ENCODE data around the gene CADM2. TPM values are rescaled to one million over a fixed set of nuclear protein-coding genes. Genes with fewer than 3 reads are reported as not detected.
"Not testable (repeated sequence)": the region's sequence is repeated elsewhere in the genome, so short reads cannot be mapped to it uniquely, and the experiment has no call there.

Gene CADM2
- total RNA-seq, 1 experiment from 2014 or later: 10.9 TPM

DNA sequence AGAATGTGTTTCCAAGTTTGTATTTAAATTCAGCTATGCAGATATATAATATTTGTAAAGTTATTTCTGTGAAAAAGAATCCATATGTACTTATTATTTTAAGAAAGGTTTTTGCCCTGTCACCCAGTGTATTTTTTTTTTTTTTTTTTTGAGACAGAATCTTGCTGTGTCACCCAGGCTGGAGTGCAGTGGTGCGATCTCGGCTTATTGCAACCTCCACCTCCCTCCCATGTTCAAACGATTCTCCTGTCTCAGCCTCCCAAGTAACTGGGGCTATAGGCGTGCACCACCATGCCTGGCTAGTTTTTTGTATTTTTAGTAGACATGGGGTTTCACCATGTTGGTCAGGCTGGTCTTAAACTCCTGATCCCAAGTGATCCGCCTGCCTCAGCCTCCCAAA, 548.3 kb downstream of the CADM2 start:
- not testable (repeated sequence) for H3K27ac ChIP-seq (ENCODE audit: insufficient read length, low read depth, low read length); H2AK5ac ChIP-seq (ENCODE audit: insufficient read length, low read length); H3K9me3 Mint-ChIP-seq; H2BK15ac ChIP-seq (ENCODE audit: low read depth, low read length); H3K14ac ChIP-seq (ENCODE audit: insufficient read depth, low read length); H3K4me3 Mint-ChIP-seq; H3K27ac Mint-ChIP-seq; H2BK20ac ChIP-seq (ENCODE audit: low read depth, low read length, poor library complexity, severe bottlenecking); H2AFZ ChIP-seq (ENCODE audit: low read length); H3K9ac ChIP-seq (ENCODE audit: extremely low read depth, insufficient read length, low read length); H3K79me1 ChIP-seq (ENCODE audit: insufficient read depth, low read depth, low read length, poor library complexity, severe bottlenecking); H3K4ac ChIP-seq (ENCODE audit: low read depth, low read length); H3K18ac ChIP-seq (ENCODE audit: insufficient read length, low read depth, low read length); H2BK120ac ChIP-seq (ENCODE audit: low read depth, low read length, poor library complexity, severe bottlenecking); H3K4me1 Mint-ChIP-seq; H4K20me1 ChIP-seq (ENCODE audit: control insufficient read depth, insufficient read depth, insufficient read length); H3K79me2 ChIP-seq (ENCODE audit: insufficient read depth, low read length); H4K5ac ChIP-seq (ENCODE audit: insufficient read length, low read depth, low read length); H3K23ac ChIP-seq (ENCODE audit: insufficient read length, low read depth, low read length); H3K4me2 ChIP-seq (ENCODE audit: insufficient read depth, insufficient read length, low read length); H2BK5ac ChIP-seq (ENCODE audit: insufficient read length, low read length); H3K36me3 Mint-ChIP-seq (ENCODE audit: insufficient read depth in 1 of 3, low read depth in 3 of 3); H3K4me1 ChIP-seq (ENCODE audit: insufficient read depth, low read length); H4K8ac ChIP-seq (replicated peaks; ENCODE audit: insufficient read length, low read depth, low read length); H3K27me3 Mint-ChIP-seq (ENCODE audit: low read depth); H3K23me2 ChIP-seq (ENCODE audit: insufficient read length, low read depth, low read length, poor library complexity, severe bottlenecking); H3K56ac ChIP-seq (ENCODE audit: insufficient read length, low read depth, low read length); H4K91ac ChIP-seq (ENCODE audit: insufficient read length, low read depth, low read length); DNase-seq; H3T11ph ChIP-seq (ENCODE audit: low read length); H3K9me3 ChIP-seq (ENCODE audit: control insufficient read depth, low read depth, low read length); H2BK12ac ChIP-seq (ENCODE audit: insufficient read length, low read depth, low read length); H3K27me3 ChIP-seq (ENCODE audit: insufficient read depth, low read length)
- no CpG with 5 or more reads among the region's 5 CpGs for WGBS (ENCODE audit: extremely low coverage, insufficient read length, low lambda C conversion rate)

All from H9 (cell line).